ENCODE results near the gene MAN2A1.

The MAN2A1 gene

GRCh38 chr5:109681763-109682162 is 8.0 kb upstream of the MAN2A1 start:
- DNase-seq (ENCODE audit: low read depth): no peak

GRCh38 chr5:109682383-109682782 is 7.3 kb upstream of the MAN2A1 start:
- DNase-seq (ENCODE audit: low read depth): no peak

GRCh38 chr5:109685916-109686315 is 3.8 kb upstream of the MAN2A1 start:
- no peak for DNase-seq (ENCODE audit: low read depth)

- no peak for DNase-seq (ENCODE audit: low read depth)
These were observed 1.1 kb upstream of the MAN2A1 start for GRCh38 chr5:109688630-109688969.

GRCh38 chr5:109688970-109689739 is 572 bp upstream of the MAN2A1 start:
- peak; percentile 83 for DNase-seq (ENCODE audit: low read depth)

- DNase-seq (ENCODE audit: low read depth): no peak
These were observed 681 bp downstream of the MAN2A1 start for GRCh38 chr5:109690242-109690974.

GRCh38 chr5:109690975-109691574 is 1.3 kb downstream of the MAN2A1 start:
- DNase-seq (ENCODE audit: low read depth): peak; percentile 76

- no peak for DNase-seq (ENCODE audit: low read depth)
These were observed 2.3 kb downstream of the MAN2A1 start for GRCh38 chr5:109691996-109692395.

- DNase-seq (ENCODE audit: low read depth): no peak
These were observed 3.1 kb downstream of the MAN2A1 start for GRCh38 chr5:109692852-109693251.

GRCh38 chr5:109693535-109694400 is 4.0 kb downstream of the MAN2A1 start:
- no peak for DNase-seq (ENCODE audit: low read depth)

GRCh38 chr5:109694451-109694891 is 4.7 kb downstream of the MAN2A1 start:
- no peak for DNase-seq (ENCODE audit: low read depth)

- DNase-seq (ENCODE audit: low read depth): no peak
These were observed 5.5 kb downstream of the MAN2A1 start for GRCh38 chr5:109695005-109695926.

GRCh38 chr5:109697339-109697738 is 7.6 kb downstream of the MAN2A1 start:
- DNase-seq (ENCODE audit: low read depth): no peak

- DNase-seq (ENCODE audit: low read depth): no peak
These were observed 10.9 kb downstream of the MAN2A1 start for GRCh38 chr5:109700516-109701153.

GRCh38 chr5:109701252-109701651 is 11.5 kb downstream of the MAN2A1 start:
- no peak for DNase-seq (ENCODE audit: low read depth)

- no peak for DNase-seq (ENCODE audit: low read depth)
These were observed 12.1 kb downstream of the MAN2A1 start for GRCh38 chr5:109701792-109702191.

- DNase-seq (ENCODE audit: low read depth): no peak
These were observed 13.4 kb downstream of the MAN2A1 start for GRCh38 chr5:109703166-109703565.

GRCh38 chr5:109703829-109704228 is 14.1 kb downstream of the MAN2A1 start:
- no peak for DNase-seq (ENCODE audit: low read depth)

GRCh38 chr5:109704282-109704952 is 14.7 kb downstream of the MAN2A1 start:
- no peak for DNase-seq (ENCODE audit: low read depth)

- no peak for DNase-seq (ENCODE audit: low read depth)
These were observed 15.9 kb downstream of the MAN2A1 start for GRCh38 chr5:109705596-109705995.

All from stromal cell of bone marrow (primary cell).